Mucosa of descending colon (tissue), 3 donors: ENCODE results near the gene GFOD1. TPM values are rescaled to one million over a fixed set of nuclear protein-coding genes. Genes with fewer than 3 reads are reported as not detected.

Experiments used
- ATAC-seq: fragments of 200-7000 bp; cut with Tn5 transposase; one replicate; pipeline ENCODE4 v1.9.1; 2020; ENCODE audit warnings: mild to moderate bottlenecking, moderate library complexity
- DNase-seq, 3 donors: peaks; one replicate each; pipeline ENCODE4 v3.0.0-alpha.2; 2020
- H3K36me3 ChIP-seq: fragments of 200-600 bp; one replicate; pipeline ENCODE4 v1.8.0; 2021; ENCODE audit warnings: low read depth, mild to moderate bottlenecking
- H3K4me1 ChIP-seq: fragments of 200-600 bp; one replicate; pipeline ENCODE4 v1.8.0; 2021; ENCODE audit warnings: low read depth, mild to moderate bottlenecking
- H3K4me3 ChIP-seq: fragments of 200-600 bp; one replicate; pipeline ENCODE4 v1.8.0; 2021; ENCODE audit warnings: mild to moderate bottlenecking
- H3K9me3 ChIP-seq: fragments of 200-600 bp; one replicate; pipeline ENCODE4 v1.8.0; 2021; ENCODE audit warnings: mild to moderate bottlenecking
- CTCF ChIP-seq: fragments of 200-600 bp; IDR thresholded peaks from one replicate; pipeline ENCODE4 v1.8.0; 2022; ENCODE audit warnings: antibody characterized with exemption, mild to moderate bottlenecking
- intact Hi-C, 2 donors: fragments of 100-400 bp; cut with DNase I in 1 of 2; cut with micrococcal nuclease in 1 of 2; formaldehyde crosslinking; loops; one replicate each; pipeline versions ENCODE4 v1.11.0 to v1.11.1; 2022; cut with DNase I, micrococcal nuclease
- total RNA-seq, 3 donors: library from RNA; stranded (reverse); fragmentation: NEBNext Ultra II Directional in 2 of 3; extraction: Animal tissue kit (Norgen Biotek cat#: 25700) in 2 of 3; gene quantifications; one replicate each; pipeline versions ENCODE4 v1.2.1 to v1.2.4, GENCODE V29; 2021 to 2023
- donor health status: DM: no; HTN: no; CAD: no; lungs with moderate emphysema.
- donor health status: DM: no; HTN: no; CAD: no.
- donor health status: DM: no; HTN: yes; CAD: no.

Gene GFOD1
- total RNA-seq, 3 donors from 2014 or later, result 10.4 to 22.4 (median 13.2) TPM

GRCh38 chr6:13484138-13484708, 3.2 kb downstream of the GFOD1 start:
- no peak overlapping the region for H3K4me3 ChIP-seq
- H3K9me3 ChIP-seq, result no peaks in the 10 kb centered on the region
- no peak for TF ChIP-seq CTCF
- DNase-seq, result no peak
- intact Hi-C loops, result no loop called here
- no peaks in the 10 kb centered on the region for H3K36me3 ChIP-seq
- no peak for ATAC-seq
- peaks cover 11% of the 10 kb centered on the region for H3K4me1 ChIP-seq

GRCh38 chr6:13480631-13481501, 6.5 kb downstream of the GFOD1 start:
- H3K36me3 ChIP-seq, result no peaks in the 10 kb centered on the region
- peaks cover 11% of the 10 kb centered on the region for H3K4me1 ChIP-seq
- intact Hi-C loops, result no loop called here
- DNase-seq (no peak), ATAC-seq (no peak)
- H3K4me3 ChIP-seq, result no peak overlapping the region
- no peak for TF ChIP-seq CTCF
- H3K9me3 ChIP-seq, result no peaks in the 10 kb centered on the region

- ATAC-seq (no peak), DNase-seq (no peak)
- Histone ChIP-seq H3K36me3 (no peaks in the 10 kb centered on the region), H3K4me3 (no peak overlapping the region), H3K9me3 (no peaks in the 10 kb centered on the region), H3K4me1 (peaks cover 2% of the 10 kb centered on the region)
- no peak for TF ChIP-seq CTCF
- intact Hi-C loops, result no loop called here
These were observed 7.4 kb downstream of the GFOD1 start for GRCh38 chr6:13479971-13480434.

- H3K36me3 ChIP-seq, result no peaks in the 10 kb centered on the region
- ATAC-seq (no peak), DNase-seq (no peak)
- H3K4me3 ChIP-seq, result no peak overlapping the region
- intact Hi-C loops, result no loop called here
- no peaks in the 10 kb centered on the region for H3K4me1 ChIP-seq
- no peak for TF ChIP-seq CTCF
- no peaks in the 10 kb centered on the region for H3K9me3 ChIP-seq
These were observed 8.1 kb downstream of the GFOD1 start for GRCh38 chr6:13479206-13479800.

- Histone ChIP-seq H3K9me3 (no peaks in the 10 kb centered on the region), H3K4me3 (no peak overlapping the region), H3K36me3 (no peaks in the 10 kb centered on the region), H3K4me1 (no peaks in the 10 kb centered on the region)
- ATAC-seq (no peak), DNase-seq (no peak)
- intact Hi-C loops, result no loop called here
- no peak for TF ChIP-seq CTCF
These were observed 8.9 kb downstream of the GFOD1 start for GRCh38 chr6:13478525-13478966.
